Ascending aorta (tissue), 2 donors: ENCODE results near the gene BMAL2. TPM values are rescaled to one million over a fixed set of nuclear protein-coding genes. Genes with fewer than 3 reads are reported as not detected.

ENCODE experiments used
- DNase-seq, 2 donors: peaks; one replicate each; pipeline ENCODE4 v3.0.0-alpha.2; 2019; ENCODE audit warnings: low spot score in 2 of 2
- H3K27ac ChIP-seq, 2 donors: fragments of 200-600 bp; sonication (generic); one replicate each; pipeline ENCODE4 v1.5.1; 2016 to 2017; ENCODE audit warnings: mild to moderate bottlenecking in 1 of 2
- H3K27me3 ChIP-seq: fragments of 200-600 bp; sonication (generic); one replicate; pipeline ENCODE4 v1.5.1; 2017
- H3K36me3 ChIP-seq, 2 donors: fragments of 200-600 bp; sonication (generic); one replicate each; pipeline ENCODE4 v1.5.1; 2016
- H3K4me1 ChIP-seq, 2 donors: fragments of 200-600 bp; sonication (generic); one replicate each; pipeline ENCODE4 v1.5.1; 2016 to 2017; ENCODE audit warnings: mild to moderate bottlenecking in 1 of 2
- H3K4me3 ChIP-seq, 2 donors: fragments of 200-600 bp; sonication (generic); one replicate each; pipeline ENCODE4 v1.5.1; 2016 to 2017; ENCODE audit warnings: mild to moderate bottlenecking in 1 of 2
- H3K9me3 ChIP-seq, 2 donors: fragments of 200-600 bp; sonication (generic); one replicate each; pipeline ENCODE4 v1.5.1; 2016
- CTCF ChIP-seq, 3 experiments: fragments of 200-600 bp in 2 of 3; fragments of 450-650 bp in 1 of 3; sonication (generic) in 2 of 3; IDR thresholded peaks; one replicate each; pipeline ENCODE4 v1.5.1; 2016 to 2019; ENCODE audit warnings: antibody characterized with exemption in 3 of 3, mild to moderate bottlenecking in 1 of 3, moderate library complexity in 1 of 3
- intact Hi-C: fragments of 100-400 bp; cut with DNase I; formaldehyde crosslinking; loops from one replicate; pipeline ENCODE4 v1.15.1; 2023
- total RNA-seq: library from RNA; depleted of rRNA; stranded (reverse); fragments of >200 nt; gene quantifications from one replicate; pipeline ENCODE4 v1.1.0, GENCODE V29; 2016

BMAL2 gene
- total RNA-seq, 1 donor from 2014 or later: 5.6 TPM

- Histone ChIP-seq H3K9me3 (no peaks in the 10 kb centered on the region), H3K27me3 (no peaks in the 10 kb centered on the region), H3K36me3 (peaks cover 32 to 50% of the 10 kb centered on the region in 2 donors), H3K27ac (peak overlapping the region; percentile 57 to 90), H3K4me1 (peaks cover 14 to 76% of the 10 kb centered on the region in 2 donors), H3K4me3 (no peak overlapping the region)
- intact Hi-C loops: loop anchor here (5.0 kb wide), 1 partner anchor 110 kb away; no protein-coding TSS in a partner anchor
- TF ChIP-seq CTCF (IDR thresholded peaks at IDR 0.05): no peak
- DNase-seq: no peak
Measured at GRCh38 chr12:27297566-27297965, 35.1 kb upstream of the BMAL2 start.

GRCh38 chr12:27299102-27299501 is 33.5 kb upstream of the BMAL2 start:
- TF ChIP-seq CTCF (IDR thresholded peaks at IDR 0.05): no peak
- no peak for DNase-seq
- Histone ChIP-seq H3K27ac (peak overlapping the region; percentile 22 to 63), H3K9me3 (no peaks in the 10 kb centered on the region), H3K4me3 (no peak overlapping the region), H3K4me1 (peaks cover 3 to 62% of the 10 kb centered on the region in 2 donors), H3K36me3 (peaks cover 37 to 57% of the 10 kb centered on the region in 2 donors), H3K27me3 (no peaks in the 10 kb centered on the region)
- intact Hi-C loops: loop anchor here (5.0 kb wide), 1 partner anchor 112 kb away; no protein-coding TSS in a partner anchor

- H3K4me1 ChIP-seq: peaks cover 0 to 56% of the 10 kb centered on the region in 2 donors
- DNase-seq: no peak
- no peaks in the 10 kb centered on the region for H3K27me3 ChIP-seq
- H3K36me3 ChIP-seq: peaks cover 37 to 65% of the 10 kb centered on the region in 2 donors
- no peak for TF ChIP-seq CTCF (IDR thresholded peaks at IDR 0.05)
- H3K27ac ChIP-seq: peak overlapping the region; percentile 29 to 36
- intact Hi-C loops: loop anchor here (5.0 kb wide), 1 partner anchor 158 kb away; no protein-coding TSS in a partner anchor
- no peak overlapping the region for H3K4me3 ChIP-seq
- no peaks in the 10 kb centered on the region for H3K9me3 ChIP-seq
Measured at GRCh38 chr12:27300226-27300625, 32.4 kb upstream of the BMAL2 start.

GRCh38 chr12:27303139-27304111 is 29.2 kb upstream of the BMAL2 start:
- peaks cover 35 to 74% of the 10 kb centered on the region in 2 donors for H3K36me3 ChIP-seq
- H3K27ac ChIP-seq: peak overlapping the region; percentile 6 to 44
- H3K4me3 ChIP-seq: no peak overlapping the region
- no peak for TF ChIP-seq CTCF (IDR thresholded peaks at IDR 0.05)
- no peaks in the 10 kb centered on the region for H3K9me3 ChIP-seq
- peaks cover 3 to 24% of the 10 kb centered on the region in 2 donors for H3K4me1 ChIP-seq
- DNase-seq: no peak
- intact Hi-C loops: loop anchor here (2.0 to 5.0 kb wide), 2 partner anchors 161 to 289 kb away; partner anchors contain the start of gene TM7SF3
- H3K27me3 ChIP-seq: no peaks in the 10 kb centered on the region

- no peaks in the 10 kb centered on the region for H3K9me3 ChIP-seq
- no peak for TF ChIP-seq CTCF (IDR thresholded peaks at IDR 0.05)
- H3K36me3 ChIP-seq: peaks cover 43 to 74% of the 10 kb centered on the region in 2 donors
- peak overlapping the region; percentile 46 to 49 for H3K27ac ChIP-seq
- intact Hi-C loops: loop anchor here (2.0 to 5.0 kb wide), 3 partner anchors 163 to 368 kb away; partner anchors contain the start of genes FGFR1OP2, INTS13 and TM7SF3
- no peaks in the 10 kb centered on the region for H3K27me3 ChIP-seq
- no peak overlapping the region for H3K4me3 ChIP-seq
- peaks cover 3 to 16% of the 10 kb centered on the region in 2 donors for H3K4me1 ChIP-seq
- DNase-seq: no peak
Measured at GRCh38 chr12:27304856-27305255, 27.8 kb upstream of the BMAL2 start.
